ENCODE data around the gene SCMH1. TPM values are rescaled to one million over a fixed set of nuclear protein-coding genes. Genes with fewer than 3 reads are reported as not detected.
"Not testable (repeated sequence)": the region's sequence is repeated elsewhere in the genome, so short reads cannot be mapped to it uniquely, and the experiment has no call there.

SCMH1 gene
- total and polyA plus RNA-seq, 11 donors: 36.0 to 56.2 (median 43.0) TPM

DNA sequence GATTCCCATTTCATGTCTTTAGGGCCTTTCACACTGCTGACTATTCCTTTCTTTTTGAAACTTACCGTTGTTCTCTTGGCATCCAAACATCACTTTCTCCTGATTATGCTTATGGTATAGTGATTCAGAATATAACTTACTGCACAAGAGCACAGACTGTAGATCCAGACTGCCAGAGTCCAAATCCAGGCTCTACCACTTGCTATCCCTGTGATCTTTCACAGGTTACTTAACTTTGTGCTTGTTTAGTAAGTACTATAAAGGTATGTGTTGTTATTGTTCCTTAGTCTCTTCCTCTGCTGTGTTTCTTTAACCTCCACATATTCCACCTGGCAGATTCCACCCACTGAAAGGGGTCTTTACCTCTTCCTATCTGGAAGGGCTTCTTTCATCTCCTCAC is 8.4 kb downstream of the SCMH1 start:
- no peak for ATAC-seq
- intact Hi-C loops (cut with DNase I): loop anchor here in 3 of 10 donors (10.0 kb wide), 3 partner anchors 79 to 189 kb away; no protein-coding TSS in a partner anchor
- Histone ChIP-seq H3K4me1 (peaks cover 0 to 49% (median 16%) of the 10 kb centered on the region in 12 donors), H3K27ac (no peak overlapping the region), H3K9me3 (no peaks in the 10 kb centered on the region), H3K4me3 (no peak overlapping the region), H3K27me3 (no peaks in the 10 kb centered on the region), H3K36me3 (no peaks in the 10 kb centered on the region)
- WGBS, 4 donors: 61 to 83% (median 69%) methylated on average over 1 of the region's 1 CpG
- no peak for TF ChIP-seq CTCF (IDR thresholded peaks at IDR 0.05)
- TF ChIP-seq POLR2A (IDR thresholded peaks at IDR 0.05): no peak
- DNase-seq: no peak

DNA sequence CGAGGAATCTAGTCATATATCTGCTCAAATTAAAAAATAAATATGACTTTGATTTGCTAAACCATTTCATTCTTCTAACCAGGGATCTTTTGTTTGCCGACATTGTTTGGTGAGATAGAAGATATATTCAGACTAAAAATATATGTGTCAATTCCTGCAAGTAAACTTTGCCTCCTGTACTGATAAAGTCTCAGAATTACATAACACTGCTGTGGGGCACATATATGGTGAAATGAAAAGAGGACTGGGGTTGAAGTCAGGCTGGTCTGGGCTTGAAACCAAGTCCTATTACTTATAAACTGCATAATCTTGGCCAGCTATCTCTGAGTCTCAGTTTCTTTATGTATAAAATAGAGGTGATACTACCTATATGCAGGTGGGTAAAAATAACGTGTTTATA is 9.8 kb downstream of the SCMH1 start:
- Histone ChIP-seq H3K4me1 (peaks cover 0 to 37% (median 14%) of the 10 kb centered on the region in 12 donors), H3K27me3 (no peaks in the 10 kb centered on the region), H3K27ac (no peak overlapping the region), H3K36me3 (no peaks in the 10 kb centered on the region), H3K9me3 (no peaks in the 10 kb centered on the region), H3K4me3 (no peak overlapping the region)
- ATAC-seq: no peak
- DNase-seq: no peak
- WGBS, 4 donors: 62 to 73% (median 70%) methylated on average over 3 of the region's 3 CpGs
- intact Hi-C loops (cut with DNase I): loop anchor here in 3 of 10 donors (10.0 kb wide), 3 partner anchors 78 to 188 kb away; no protein-coding TSS in a partner anchor
- TF ChIP-seq CTCF (IDR thresholded peaks at IDR 0.05) (no peak), POLR2A (IDR thresholded peaks at IDR 0.05) (no peak)

- no peaks in the 10 kb centered on the region for H3K36me3 ChIP-seq
- no peak for DNase-seq
- no peak overlapping the region for H3K27ac ChIP-seq
- 80 to 90% (median 89%) methylated on average over 2 of the region's 2 CpGs for WGBS, 4 donors
- no peak for ATAC-seq
- no peak overlapping the region for H3K4me3 ChIP-seq
- H3K4me1 ChIP-seq: peaks cover 0 to 32% (median 8%) of the 10 kb centered on the region in 12 donors
- no peak for TF ChIP-seq POLR2A (IDR thresholded peaks at IDR 0.05)
- intact Hi-C loops (cut with DNase I): loop anchor here in 3 of 10 donors (10.0 kb wide), 3 partner anchors 76 to 186 kb away; no protein-coding TSS in a partner anchor
- no peaks in the 10 kb centered on the region for H3K27me3 ChIP-seq
- H3K9me3 ChIP-seq: no peaks in the 10 kb centered on the region
Measured at GRCh38 chr1:41230656-41231055, 11.4 kb downstream of the SCMH1 start.

GRCh38 chr1:41229219-41229618 is 12.9 kb downstream of the SCMH1 start:
- H3K4me3 ChIP-seq; DNase-seq; H3K27ac ChIP-seq; H3K27me3 ChIP-seq; H3K36me3 ChIP-seq; H3K9me3 ChIP-seq; intact Hi-C loops (cut with DNase I); ATAC-seq: not testable (repeated sequence)
- peaks cover 0 to 26% (median 6%) of the 10 kb centered on the region in 12 donors for H3K4me1 ChIP-seq
- WGBS, 4 donors: 93 to 98% (median 97%) methylated on average over 2 of the region's 2 CpGs

GRCh38 chr1:41226815-41227434 is 15.2 kb downstream of the SCMH1 start:
- H3K27me3 ChIP-seq: no peaks in the 10 kb centered on the region
- H3K9me3 ChIP-seq: no peaks in the 10 kb centered on the region
- WGBS, 4 donors: 55 to 62% (median 60%) methylated on average over 3 of the region's 3 CpGs
- ATAC-seq (peak in 1 of 4 donors; percentile 16), DNase-seq (no peak)
- H3K4me1 ChIP-seq: peaks cover 0 to 18% (median 9%) of the 10 kb centered on the region in 12 donors
- TF ChIP-seq CTCF (IDR thresholded peaks at IDR 0.05) (no peak), POLR2A (IDR thresholded peaks at IDR 0.05) (no peak)
- no peaks in the 10 kb centered on the region for H3K36me3 ChIP-seq
- H3K4me3 ChIP-seq: no peak overlapping the region
- intact Hi-C loops (cut with DNase I): no loop called here
- H3K27ac ChIP-seq: no peak overlapping the region
